Sigmoid colon (tissue), 3 donors: ENCODE measurements around the gene EFCAB5.

Source experiments
- POLR2A ChIP-seq, 2 donors: fragments of 450-650 bp; IDR thresholded peaks; one replicate each; pipeline ENCODE4 v1.6.1; 2016; ENCODE audit warnings: antibody characterized with exemption in 2 of 2, mild to moderate bottlenecking in 2 of 2, moderate library complexity in 2 of 2
- TF ChIP-seq, protein P1 (sequence below), 4 experiments: fragments of 450-650 bp in 3 of 4; fragments of 200-600 bp in 1 of 4; IDR thresholded peaks; one replicate each; pipeline ENCODE4 v1.5.1; 2016 to 2019; ENCODE audit warnings: antibody characterized with exemption in 4 of 4, mild to moderate bottlenecking in 3 of 4, moderate library complexity in 2 of 4

DNA sequence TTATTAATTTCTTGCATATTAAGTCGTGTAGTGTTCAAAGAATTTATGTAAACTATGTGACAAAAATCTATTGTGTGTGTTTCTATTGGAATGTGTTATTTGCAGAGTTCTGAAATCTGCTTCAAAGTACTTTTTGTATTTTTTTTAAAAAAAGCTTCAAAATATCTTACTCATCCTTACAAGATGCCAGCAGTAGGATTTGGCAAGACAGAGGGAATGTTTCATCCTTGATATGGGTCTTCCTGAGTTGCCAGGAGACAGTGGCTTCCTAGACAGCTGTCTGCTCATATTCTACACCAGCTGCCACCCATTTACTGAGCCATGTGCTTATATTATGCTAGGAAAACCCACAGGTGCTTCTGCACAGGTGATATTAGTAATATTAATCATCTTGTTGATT lies 36.4 kb downstream of the EFCAB5 start:
- TF ChIP-seq, protein P1, sequence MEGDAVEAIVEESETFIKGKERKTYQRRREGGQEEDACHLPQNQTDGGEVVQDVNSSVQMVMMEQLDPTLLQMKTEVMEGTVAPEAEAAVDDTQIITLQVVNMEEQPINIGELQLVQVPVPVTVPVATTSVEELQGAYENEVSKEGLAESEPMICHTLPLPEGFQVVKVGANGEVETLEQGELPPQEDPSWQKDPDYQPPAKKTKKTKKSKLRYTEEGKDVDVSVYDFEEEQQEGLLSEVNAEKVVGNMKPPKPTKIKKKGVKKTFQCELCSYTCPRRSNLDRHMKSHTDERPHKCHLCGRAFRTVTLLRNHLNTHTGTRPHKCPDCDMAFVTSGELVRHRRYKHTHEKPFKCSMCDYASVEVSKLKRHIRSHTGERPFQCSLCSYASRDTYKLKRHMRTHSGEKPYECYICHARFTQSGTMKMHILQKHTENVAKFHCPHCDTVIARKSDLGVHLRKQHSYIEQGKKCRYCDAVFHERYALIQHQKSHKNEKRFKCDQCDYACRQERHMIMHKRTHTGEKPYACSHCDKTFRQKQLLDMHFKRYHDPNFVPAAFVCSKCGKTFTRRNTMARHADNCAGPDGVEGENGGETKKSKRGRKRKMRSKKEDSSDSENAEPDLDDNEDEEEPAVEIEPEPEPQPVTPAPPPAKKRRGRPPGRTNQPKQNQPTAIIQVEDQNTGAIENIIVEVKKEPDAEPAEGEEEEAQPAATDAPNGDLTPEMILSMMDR (IDR thresholded peaks at IDR 0.05) = no peak
- TF ChIP-seq POLR2A (IDR thresholded peaks at IDR 0.05) = no peak
